B cell (primary cell): Measurements from ENCODE around the gene GPR158.

Source experiments
- CTCF ChIP-seq: fragments of 200-600 bp; IDR thresholded peaks from one replicate; pipeline ENCODE4 v1.8.0; 2022; ENCODE audit warnings: antibody characterized with exemption, mild to moderate bottlenecking
- EZH2 ChIP-seq: IDR thresholded peaks from 2 replicates; pipeline ENCODE4 v1.6.1; 2012; ENCODE audit warnings: borderline replicate concordance, low read depth, mild to moderate bottlenecking, moderate library complexity, low read length; ENCODE audit not compliant: insufficient read depth, poor library complexity, severe bottlenecking

- TF ChIP-seq CTCF (no peak), EZH2 (no peak)
Observed at GRCh38 chr10:25627606-25628005, 452.8 kb downstream of the GPR158 start.
